DND-41 (cell line): ENCODE measurements around the gene FEM1A.

ENCODE experiments used
- CTCF ChIP-seq: IDR thresholded peaks from 2 replicates; pipeline ENCODE4 v1.5.1; 2012; ENCODE audit warnings: borderline replicate concordance, low read length, moderate library complexity, mild to moderate bottlenecking; ENCODE audit not compliant: poor library complexity, severe bottlenecking; ENCODE audit errors: extremely low read depth
- EZH2 ChIP-seq: IDR thresholded peaks from 3 replicates; pipeline ENCODE4 v1.6.1; 2012; ENCODE audit warnings: borderline replicate concordance, low read depth, mild to moderate bottlenecking, moderate library complexity, low read length, inconsistent platforms; ENCODE audit not compliant: severe bottlenecking

- no peak for TF ChIP-seq CTCF
- TF ChIP-seq EZH2: no peak
Measured at GRCh38 chr19:4754248-4754647, 37.3 kb upstream of the FEM1A start.
